A673 (cell line): ENCODE data around the gene TACC2. TPM values are rescaled to one million over a fixed set of nuclear protein-coding genes. Genes with fewer than 3 reads are reported as not detected.

Experiments used
- BruUV-seq: library from RNA; stranded (reverse); fragments of 400-500 nt; replicated peaks from 2 replicates; lab custom pipeline; 2021; lab: Mats Ljungman, UMichigan
- CTCF ChIA-PET: fragments of 300-600 bp; sonication (Branson Sonifier 250); formaldehyde crosslinking; loops from one replicate; lab custom pipeline; 2022; ENCODE audit warnings: antibody characterized with exemption; lab: Charles Lee
- POLR2A ChIA-PET: fragments of 300-600 bp; sonication (Branson Sonifier 250); formaldehyde crosslinking; loops from one replicate; lab custom pipeline; 2022; ENCODE audit warnings: antibody characterized with exemption; ENCODE audit not compliant: low non-redundant PET; lab: Charles Lee
- DNase-seq: peaks from one replicate; pipeline ENCODE4 v3.0.0-alpha.2; 2015; ENCODE audit warnings: low spot score
- H3K27ac ChIP-seq: fragments of 200-600 bp; sonication (generic); 2 replicates; pipeline ENCODE4 v1.5.1; 2016; ENCODE audit warnings: mixed run types, low read depth, mild to moderate bottlenecking, mixed read lengths, antibody characterized with exemption, low read length; ENCODE audit not compliant: poor library complexity, severe bottlenecking
- H3K27me3 ChIP-seq: fragments of 200-600 bp; sonication (generic); replicated peaks from 2 replicates; pipeline ENCODE4 v1.6.1; 2017; ENCODE audit warnings: mixed run types, low read depth, mild to moderate bottlenecking, mixed read lengths, antibody characterized with exemption, low read length; ENCODE audit not compliant: insufficient read depth, poor library complexity
- H3K36me3 ChIP-seq: fragments of 200-600 bp; sonication (generic); 2 replicates; pipeline ENCODE4 v1.6.1; 2016; ENCODE audit warnings: mixed run types, mild to moderate bottlenecking, mixed read lengths, antibody characterized with exemption, low read length; ENCODE audit not compliant: insufficient read depth, poor library complexity, severe bottlenecking
- H3K4me1 ChIP-seq: fragments of 200-600 bp; sonication (generic); 2 replicates; pipeline ENCODE4 v1.6.1; 2017; ENCODE audit warnings: mixed run types, mild to moderate bottlenecking, mixed read lengths, antibody characterized with exemption, low read length; ENCODE audit not compliant: insufficient read depth, poor library complexity, severe bottlenecking
- H3K4me3 ChIP-seq: fragments of 200-600 bp; sonication (generic); 2 replicates; pipeline ENCODE4 v1.5.1; 2016; ENCODE audit warnings: low read depth, mixed run types, mild to moderate bottlenecking, mixed read lengths, low read length; ENCODE audit not compliant: poor library complexity, severe bottlenecking
- H3K9me3 ChIP-seq: fragments of 200-600 bp; sonication (generic); 2 replicates; pipeline ENCODE4 v1.6.1; 2016; ENCODE audit warnings: mixed run types, low read depth, mild to moderate bottlenecking, mixed read lengths, antibody characterized with exemption, low read length; ENCODE audit not compliant: poor library complexity, severe bottlenecking
- EZH2 ChIP-seq: fragments of 200-600 bp; sonication (generic); IDR thresholded peaks from 2 replicates; pipeline ENCODE4 v1.6.1; 2017; ENCODE audit warnings: borderline replicate concordance, low read depth, mild to moderate bottlenecking, mixed read lengths, antibody characterized with exemption, low read length; ENCODE audit not compliant: poor library complexity, severe bottlenecking
- intact Hi-C: fragments of 100-400 bp; cut with micrococcal nuclease; formaldehyde crosslinking; loops from one replicate; pipeline ENCODE4 v1.10.0; 2022; ENCODE audit not compliant: unreplicated experiment
- total RNA-seq: library from RNA; stranded (reverse); gene quantifications from 2 replicates; pipeline ENCODE4 v1.2.3, GENCODE V29; 2021
- TF ChIP-seq, protein P1 (sequence below): fragments of 300-800, 200-600 bp; sonication (generic); conservative IDR thresholded peaks from 2 replicates; pipeline ENCODE4 v1.5.1; 2017; ENCODE audit warnings: low read depth, mild to moderate bottlenecking, antibody characterized with exemption, low read length, moderate library complexity, mixed read lengths

TACC2 gene
- total RNA-seq, 1 experiment from 2014 or later = 0.62 TPM

DNA sequence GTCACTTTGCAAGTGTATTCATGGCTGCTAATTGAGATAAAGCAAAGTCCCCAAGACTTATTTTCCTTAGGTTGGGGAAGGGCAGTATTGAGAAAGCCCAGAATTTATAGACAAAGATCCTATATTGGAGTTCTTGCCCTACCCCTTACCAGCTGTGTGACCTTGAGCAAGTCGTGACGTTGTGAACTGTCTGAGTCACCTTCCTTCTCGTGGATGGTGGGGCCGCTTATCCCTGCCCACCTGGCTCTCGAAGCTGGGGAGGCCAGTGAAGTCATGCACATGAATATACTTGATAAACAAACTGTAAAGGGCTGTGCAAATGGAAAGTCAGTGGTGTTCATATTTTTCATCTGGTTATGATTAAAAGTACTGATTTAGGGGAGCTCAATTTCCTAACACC lies 127.4 kb downstream of the TACC2 start:
- DNase-seq = no peak
- POLR2A ChIA-PET = no interaction called here
- Histone ChIP-seq H3K4me1 (peaks cover 5% of the 10 kb centered on the region), H3K36me3 (no peaks in the 10 kb centered on the region), H3K4me3 (no peak overlapping the region), H3K27me3 (peaks cover 48% of the 10 kb centered on the region), H3K27ac (no peak overlapping the region), H3K9me3 (no peaks in the 10 kb centered on the region)
- CTCF ChIA-PET = interaction anchor here (0.7 kb wide), 1 partner anchor 12 kb away, joined by 3 read pairs; no protein-coding TSS in a partner anchor
- BruUV-seq = no TSS peak
- TF ChIP-seq, protein P1, sequence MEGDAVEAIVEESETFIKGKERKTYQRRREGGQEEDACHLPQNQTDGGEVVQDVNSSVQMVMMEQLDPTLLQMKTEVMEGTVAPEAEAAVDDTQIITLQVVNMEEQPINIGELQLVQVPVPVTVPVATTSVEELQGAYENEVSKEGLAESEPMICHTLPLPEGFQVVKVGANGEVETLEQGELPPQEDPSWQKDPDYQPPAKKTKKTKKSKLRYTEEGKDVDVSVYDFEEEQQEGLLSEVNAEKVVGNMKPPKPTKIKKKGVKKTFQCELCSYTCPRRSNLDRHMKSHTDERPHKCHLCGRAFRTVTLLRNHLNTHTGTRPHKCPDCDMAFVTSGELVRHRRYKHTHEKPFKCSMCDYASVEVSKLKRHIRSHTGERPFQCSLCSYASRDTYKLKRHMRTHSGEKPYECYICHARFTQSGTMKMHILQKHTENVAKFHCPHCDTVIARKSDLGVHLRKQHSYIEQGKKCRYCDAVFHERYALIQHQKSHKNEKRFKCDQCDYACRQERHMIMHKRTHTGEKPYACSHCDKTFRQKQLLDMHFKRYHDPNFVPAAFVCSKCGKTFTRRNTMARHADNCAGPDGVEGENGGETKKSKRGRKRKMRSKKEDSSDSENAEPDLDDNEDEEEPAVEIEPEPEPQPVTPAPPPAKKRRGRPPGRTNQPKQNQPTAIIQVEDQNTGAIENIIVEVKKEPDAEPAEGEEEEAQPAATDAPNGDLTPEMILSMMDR = no peak
- no peak for TF ChIP-seq EZH2
- intact Hi-C loops = no loop called here

DNA sequence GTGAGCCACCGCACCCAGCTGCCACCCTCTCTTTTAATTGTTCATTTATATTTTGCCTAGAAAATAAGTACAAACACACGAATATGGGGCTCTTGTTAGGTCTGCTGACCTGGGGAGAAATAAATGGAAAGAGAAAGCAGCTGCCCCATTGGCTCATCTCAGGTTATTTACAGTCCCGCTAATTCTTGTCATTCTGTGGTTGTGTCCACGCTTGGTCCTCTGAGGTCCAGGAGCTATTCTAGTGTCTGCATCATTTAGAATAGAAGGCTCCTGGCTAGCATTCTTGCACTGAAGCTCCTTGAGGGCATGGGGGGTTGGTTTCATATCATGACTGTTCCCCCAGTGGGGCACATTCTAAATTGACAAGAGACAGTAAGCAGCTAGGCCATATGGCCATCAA lies 128.5 kb downstream of the TACC2 start:
- H3K27me3 ChIP-seq = peaks cover 39% of the 10 kb centered on the region
- H3K27ac ChIP-seq = no peak overlapping the region
- no peak for DNase-seq
- H3K9me3 ChIP-seq = no peaks in the 10 kb centered on the region
- ChIA-PET POLR2A (no interaction called here), CTCF (no interaction called here)
- TF ChIP-seq, protein P1 = no peak
- no peak for TF ChIP-seq EZH2
- H3K4me3 ChIP-seq = no peak overlapping the region
- intact Hi-C loops = no loop called here
- H3K36me3 ChIP-seq = no peaks in the 10 kb centered on the region
- peaks cover 5% of the 10 kb centered on the region for H3K4me1 ChIP-seq
- BruUV-seq = no TSS peak

DNA sequence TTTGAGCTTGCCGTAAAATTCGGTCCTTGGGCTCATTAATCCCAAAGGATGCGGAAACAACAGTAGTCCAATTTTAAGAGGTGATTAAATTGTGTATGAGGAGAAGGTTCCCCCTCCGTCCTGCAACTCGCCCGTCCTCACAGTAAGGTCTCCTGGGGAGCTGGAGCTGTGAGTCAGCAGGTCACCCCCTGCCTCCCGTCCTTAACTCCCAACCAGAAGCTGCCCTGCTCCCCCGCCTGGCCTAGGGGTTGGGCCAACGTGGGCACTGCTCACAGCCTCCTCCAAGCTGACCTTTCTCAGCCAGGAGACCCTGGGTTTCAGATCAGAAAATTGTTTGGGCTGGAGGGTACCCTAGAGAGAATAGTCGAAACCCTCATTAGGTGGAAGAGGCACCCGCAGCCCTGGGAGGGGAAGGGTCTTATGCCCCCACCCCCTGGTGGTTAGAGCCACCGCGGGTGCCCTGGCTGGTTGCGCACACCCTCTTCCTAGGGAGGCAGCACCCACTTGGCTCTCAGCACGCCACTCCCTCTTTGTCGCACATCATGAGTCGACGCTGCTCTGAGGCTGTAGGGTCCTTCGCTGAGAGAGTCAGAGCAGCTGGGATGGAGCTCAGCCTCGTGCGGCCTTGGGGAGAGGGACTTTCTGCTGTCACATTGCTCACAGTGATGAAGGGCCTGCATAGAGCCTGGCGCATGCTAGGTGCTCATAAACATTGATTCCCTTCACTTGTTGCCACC lies 131.2 kb downstream of the TACC2 start:
- H3K9me3 ChIP-seq = no peaks in the 10 kb centered on the region
- no peak overlapping the region for H3K4me3 ChIP-seq
- H3K4me1 ChIP-seq = no peaks in the 10 kb centered on the region
- CTCF ChIA-PET = no interaction called here
- BruUV-seq = no TSS peak
- intact Hi-C loops = no loop called here
- DNase-seq = no peak
- no peak for TF ChIP-seq EZH2
- TF ChIP-seq, protein P1 = no peak
- no peak overlapping the region for H3K27ac ChIP-seq
- H3K27me3 ChIP-seq = peaks cover 12% of the 10 kb centered on the region
- POLR2A ChIA-PET = no interaction called here
- no peaks in the 10 kb centered on the region for H3K36me3 ChIP-seq
